ENCODE measurements around the gene HSD11B1L. TPM values are rescaled to one million over a fixed set of nuclear protein-coding genes. Genes with fewer than 3 reads are reported as not detected.
"Not testable (repeated sequence)": the region's sequence is repeated elsewhere in the genome, so short reads cannot be mapped to it uniquely, and the experiment has no call there.

The HSD11B1L gene
- total RNA-seq, 1 donor = 8.1 TPM

DNA sequence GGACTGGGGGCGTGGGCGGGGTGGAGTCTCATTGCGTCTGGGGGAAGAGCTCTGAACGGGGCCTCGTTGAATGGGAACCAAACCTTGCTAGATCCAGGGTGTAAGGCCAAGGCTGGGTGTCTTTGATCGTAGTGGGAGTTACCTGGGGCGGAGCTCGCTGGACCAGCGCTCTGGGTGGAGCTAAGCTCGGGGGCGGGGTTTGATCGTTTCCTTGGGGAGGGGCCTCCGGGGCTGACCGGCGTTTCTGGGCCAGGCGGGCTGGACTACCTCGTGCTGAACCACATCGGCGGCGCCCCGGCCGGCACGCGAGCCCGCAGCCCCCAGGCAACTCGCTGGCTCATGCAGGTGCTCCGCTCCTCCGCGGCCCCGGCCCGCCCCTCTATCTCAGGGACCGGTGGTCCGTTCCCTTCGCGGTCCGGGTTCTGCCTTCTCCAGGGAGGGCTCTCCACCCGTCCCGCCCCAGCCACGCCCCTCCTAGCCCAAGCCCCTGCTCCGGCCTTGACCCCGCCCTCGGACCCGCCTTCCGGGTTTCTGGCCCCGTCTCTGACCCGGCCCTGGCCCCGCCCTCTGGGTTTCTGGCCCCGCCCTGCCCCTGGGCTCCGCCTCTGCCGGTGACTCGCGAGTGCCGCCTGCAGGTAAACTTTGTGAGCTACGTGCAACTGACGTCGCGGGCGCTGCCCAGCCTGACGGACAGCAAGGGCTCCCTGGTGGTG lies 6.0 kb downstream of the HSD11B1L start:
- peak; percentile 81 to 97 (median 97) for DNase-seq (ENCODE audit: low read depth in 2 of 3, low spot score in 2 of 3)

DNA sequence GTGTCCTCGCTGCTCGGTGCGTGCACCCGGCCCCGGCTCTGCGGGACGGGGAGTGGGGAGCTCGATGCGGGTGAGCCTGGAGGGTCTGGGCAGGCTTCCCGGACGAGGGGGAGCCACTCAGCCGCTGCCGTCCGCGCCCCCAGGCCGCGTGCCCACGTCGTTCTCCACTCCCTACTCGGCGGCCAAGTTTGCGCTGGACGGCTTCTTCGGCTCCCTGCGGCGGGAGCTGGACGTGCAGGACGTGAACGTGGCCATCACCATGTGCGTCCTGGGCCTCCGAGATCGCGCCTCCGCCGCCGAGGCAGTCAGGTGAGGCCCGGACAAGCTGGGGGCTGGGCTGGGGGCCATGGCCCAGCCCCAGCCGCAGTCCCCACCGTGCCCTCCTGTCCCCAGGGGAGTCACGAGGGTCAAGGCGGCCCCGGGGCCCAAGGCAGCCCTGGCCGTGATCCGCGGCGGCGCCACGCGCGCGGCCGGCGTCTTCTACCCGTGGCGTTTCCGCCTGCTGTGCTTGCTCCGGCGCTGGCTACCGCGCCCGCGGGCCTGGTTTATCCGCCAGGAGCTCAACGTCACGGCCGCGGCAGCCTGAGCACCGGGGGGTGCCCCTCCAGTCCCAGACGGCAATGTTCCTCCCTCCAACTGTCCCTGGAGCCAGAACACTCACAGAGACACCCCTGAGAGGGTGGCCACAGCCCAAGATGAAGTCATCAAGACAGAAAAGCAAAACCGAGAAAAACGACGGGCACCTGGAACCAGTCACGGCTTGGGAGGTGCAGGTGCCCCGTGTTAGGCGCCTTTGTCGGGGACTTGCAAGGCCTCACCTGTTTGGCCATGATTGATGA lies 6.8 kb downstream of the HSD11B1L start:
- DNase-seq (ENCODE audit: low read depth in 2 of 3, low spot score in 2 of 3) = no peak

DNA sequence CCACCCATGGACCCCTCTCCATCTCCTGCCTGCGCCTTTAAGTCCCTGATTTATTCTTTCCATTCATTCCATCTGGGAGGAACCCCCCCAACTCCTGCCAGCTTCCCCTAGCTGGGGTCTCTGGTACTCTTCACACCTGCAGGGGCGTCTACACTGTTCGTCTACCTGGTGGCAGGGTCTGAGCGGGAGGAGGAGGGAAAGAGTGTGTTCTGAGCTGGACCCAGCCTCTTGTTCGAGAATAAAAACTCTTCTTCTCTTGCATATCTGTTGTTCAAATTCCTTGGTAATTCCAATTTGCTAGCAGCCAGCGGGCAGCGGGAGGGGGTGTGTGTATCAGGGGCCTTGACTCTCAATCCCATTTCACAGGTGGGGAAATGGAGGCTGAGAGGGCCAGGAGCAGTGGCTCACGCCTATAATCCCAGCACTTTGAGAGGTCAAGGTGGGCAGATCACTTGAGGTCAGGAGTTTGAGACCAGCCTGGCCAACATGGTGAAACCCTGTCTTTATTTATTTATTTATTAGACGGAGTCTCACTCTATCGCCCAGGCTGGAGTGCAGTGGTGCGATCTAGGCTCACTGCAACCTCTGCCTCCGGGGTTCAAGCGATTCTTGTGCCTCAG lies 7.5 kb downstream of the HSD11B1L start:
- not testable (repeated sequence) for DNase-seq (ENCODE audit: low read depth in 2 of 3, low spot score in 2 of 3)

DNA sequence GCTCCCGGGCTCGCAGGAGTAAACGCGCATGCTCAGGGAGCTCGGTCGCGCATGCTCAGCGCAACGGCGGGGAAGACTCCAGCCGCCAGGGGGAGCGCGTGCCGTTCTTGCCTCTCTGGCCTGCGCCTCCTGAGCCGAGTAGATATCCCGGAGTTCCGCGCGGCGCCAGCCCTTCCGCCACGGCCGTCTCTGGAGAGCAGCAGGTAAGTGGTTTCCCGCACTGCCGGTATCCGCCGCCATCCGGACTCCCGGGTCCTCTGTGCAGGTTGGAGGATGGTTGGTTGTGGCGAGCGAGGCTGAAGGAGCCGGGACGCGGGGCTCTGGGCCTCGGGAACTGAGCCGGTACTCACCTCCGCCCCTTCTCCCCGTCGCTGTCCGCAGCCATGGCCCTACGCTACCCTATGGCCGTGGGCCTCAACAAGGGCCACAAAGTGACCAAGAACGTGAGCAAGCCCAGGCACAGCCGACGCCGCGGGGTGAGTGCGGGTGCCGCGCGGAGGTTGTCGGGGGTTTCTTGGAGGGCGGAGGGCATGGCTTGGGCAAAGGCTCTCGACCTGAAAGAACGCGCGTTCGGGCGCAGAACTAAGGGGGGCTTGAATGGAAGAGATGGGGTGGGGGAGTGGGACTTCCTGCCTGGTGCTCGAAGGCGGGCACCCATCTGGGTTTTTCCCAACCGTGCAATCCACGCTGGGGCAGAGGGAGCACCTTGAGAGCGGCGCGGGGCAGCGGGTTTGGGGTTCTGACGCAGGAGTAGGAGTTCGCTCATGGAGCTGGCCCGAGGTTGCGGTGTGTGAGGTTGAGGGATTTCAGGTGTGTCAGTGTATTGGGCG lies 9.5 kb downstream of the HSD11B1L start, which contains the start of gene RPL36:
Gene RPL36, plus strand, starts transcription at position 171 of the 830 bp plus-strand sequence. Its CDS starts 213 bp downstream, at position 384.
- peak; percentile 96 to 99 (median 98) for DNase-seq (ENCODE audit: low read depth in 2 of 3, low spot score in 2 of 3)

DNA sequence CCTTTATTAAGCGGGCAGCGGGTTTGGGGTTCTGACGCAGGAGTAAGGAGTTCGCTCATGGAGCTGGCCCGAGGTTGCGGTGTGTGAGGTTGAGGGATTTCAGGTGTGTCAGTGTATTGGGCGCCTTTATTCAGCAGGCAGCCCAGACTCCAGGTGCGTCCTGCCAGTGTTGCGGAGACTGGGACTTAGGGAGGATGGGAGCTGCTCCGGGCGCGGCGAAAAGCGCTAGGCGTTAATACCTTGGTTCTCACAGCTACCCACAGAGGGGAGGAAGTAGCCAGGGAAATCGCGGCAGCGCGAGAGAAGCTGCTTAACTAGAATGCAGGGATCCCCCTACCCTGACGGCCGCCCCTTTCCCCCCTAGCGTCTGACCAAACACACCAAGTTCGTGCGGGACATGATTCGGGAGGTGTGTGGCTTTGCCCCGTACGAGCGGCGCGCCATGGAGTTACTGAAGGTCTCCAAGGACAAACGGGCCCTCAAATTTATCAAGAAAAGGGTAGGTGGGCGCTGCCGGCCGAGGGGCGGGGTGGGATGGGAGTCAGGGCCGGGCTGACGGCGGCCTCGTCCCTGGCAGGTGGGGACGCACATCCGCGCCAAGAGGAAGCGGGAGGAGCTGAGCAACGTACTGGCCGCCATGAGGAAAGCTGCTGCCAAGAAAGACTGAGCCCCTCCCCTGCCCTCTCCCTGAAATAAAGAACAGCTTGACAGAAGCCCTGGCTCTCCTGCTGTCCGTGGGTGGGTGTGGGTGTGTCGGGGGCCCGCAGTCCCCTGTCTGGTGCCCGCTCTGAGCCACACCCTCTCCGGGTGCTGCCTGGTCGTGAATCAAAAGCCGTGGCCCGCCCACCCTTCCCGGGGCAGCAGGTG lies 10.4 kb downstream of the HSD11B1L start:
- DNase-seq (ENCODE audit: low read depth in 2 of 3, low spot score in 2 of 3) = peak in 2 of 3 donors; percentile 26 to 29

DNA sequence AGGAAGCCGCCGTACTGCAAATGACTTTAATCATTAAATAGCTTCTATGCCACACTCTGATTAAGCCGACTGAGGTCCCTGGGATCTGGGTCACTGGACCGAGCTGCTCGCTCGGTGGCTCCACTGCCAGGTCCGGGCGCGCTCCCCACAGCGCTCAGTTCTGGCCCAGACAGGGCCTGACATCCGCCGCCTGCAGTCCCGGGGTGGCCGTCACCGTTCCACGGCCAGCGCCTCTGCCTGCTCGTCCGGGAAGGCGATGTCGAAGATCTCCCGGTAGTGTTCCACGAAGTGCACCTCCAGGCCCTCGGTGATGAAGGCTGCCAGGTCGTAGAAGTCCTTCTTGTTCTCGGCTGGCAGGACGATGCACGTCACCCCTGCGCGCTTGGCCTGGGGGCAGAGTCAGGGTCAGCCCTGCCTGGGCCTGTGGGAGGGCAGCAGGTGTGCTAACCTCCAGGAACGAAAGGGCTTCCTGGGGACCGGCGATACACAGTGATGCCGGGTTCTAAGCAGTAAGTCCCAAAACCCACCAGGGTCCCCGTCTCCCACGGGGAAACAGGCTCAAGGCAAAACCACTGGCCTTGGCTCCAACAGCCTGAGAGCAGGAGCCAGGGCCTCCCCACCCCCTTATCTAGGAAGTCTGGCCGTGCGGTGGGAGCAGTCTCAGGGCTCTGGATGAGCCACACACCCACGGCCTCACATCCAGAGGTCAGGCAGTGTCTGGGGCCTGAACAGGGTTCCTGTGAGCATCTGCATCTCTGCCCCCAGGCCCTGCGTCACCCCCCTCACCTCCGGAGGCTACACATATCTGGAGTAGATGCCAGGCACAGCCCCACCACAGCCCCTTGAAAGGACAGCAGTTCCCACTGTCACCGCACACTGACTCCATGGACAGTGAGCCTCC lies 11.2 kb downstream of the HSD11B1L start:
- no peak for DNase-seq (ENCODE audit: low read depth in 2 of 3, low spot score in 2 of 3)

DNA sequence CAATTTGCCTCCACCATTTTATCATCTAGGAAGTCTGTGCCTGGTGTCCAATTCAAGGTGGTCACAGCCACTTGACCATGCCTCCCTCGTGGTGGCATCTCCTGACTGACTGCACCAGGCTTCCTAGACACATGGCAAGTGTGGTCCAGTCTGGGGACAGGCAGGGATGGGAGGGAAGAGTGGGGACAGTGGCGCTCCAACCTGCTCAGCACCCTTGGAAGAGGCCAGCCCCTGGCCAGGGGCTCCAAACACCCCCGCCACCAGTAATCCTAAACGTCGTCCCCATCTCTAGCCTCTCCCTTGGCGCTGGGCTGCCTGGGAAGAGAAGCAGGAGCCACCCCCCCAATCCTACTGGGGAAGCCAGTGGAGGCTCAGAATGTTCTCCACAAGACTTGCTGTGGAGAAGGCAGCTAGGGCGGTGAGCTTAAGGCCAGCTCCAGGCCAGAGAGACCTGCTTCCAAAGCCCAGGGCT lies 11.9 kb downstream of the HSD11B1L start:
- no peak for DNase-seq (ENCODE audit: low read depth in 2 of 3, low spot score in 2 of 3)

DNA sequence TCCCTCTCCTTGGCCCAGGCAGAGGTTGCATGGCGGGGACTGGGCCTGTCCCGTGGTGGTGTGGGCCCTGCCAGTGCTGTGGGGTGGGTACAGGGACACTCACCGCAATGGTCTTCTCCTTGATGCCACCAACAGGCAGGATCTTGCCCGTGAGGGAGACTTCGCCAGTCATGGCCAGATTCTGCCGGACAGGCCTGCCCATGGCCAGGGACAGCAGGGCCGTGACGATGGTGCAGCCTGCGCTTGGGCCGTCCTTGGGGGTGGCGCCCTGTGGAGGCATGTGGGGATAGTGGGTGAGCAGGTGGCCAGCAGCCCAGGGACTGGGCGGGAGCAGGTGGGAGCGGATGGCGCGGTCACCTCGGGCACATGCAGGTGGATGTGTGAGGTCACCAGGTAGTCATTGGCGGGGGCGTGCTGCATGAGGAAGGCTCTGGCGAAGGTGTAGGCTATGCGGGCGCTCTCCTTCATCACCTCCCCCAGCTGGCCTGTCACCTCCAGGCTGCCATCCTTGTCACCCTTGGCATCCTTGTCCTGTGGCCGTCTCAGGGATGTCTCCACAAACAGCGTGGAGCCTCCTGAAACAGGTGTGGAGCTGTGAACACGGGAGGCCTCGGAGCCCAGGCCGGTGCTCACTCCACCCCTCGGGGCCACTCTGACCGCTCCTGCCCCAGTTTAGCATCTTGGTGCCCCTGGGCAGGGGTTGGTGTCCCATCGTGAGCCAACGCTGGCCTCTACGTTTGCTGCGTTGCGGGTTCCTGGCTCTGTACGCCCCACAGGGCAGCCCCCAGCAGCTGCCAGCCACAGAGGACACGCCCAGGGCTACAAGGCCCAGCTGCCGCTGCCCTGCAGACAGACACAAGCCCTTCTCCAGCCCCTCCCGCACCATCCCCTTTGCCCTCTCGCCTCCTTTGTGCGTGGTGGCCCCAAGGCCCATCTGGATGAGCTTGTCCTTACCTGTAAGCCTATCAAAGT lies 12.7 kb downstream of the HSD11B1L start:
- DNase-seq (ENCODE audit: low read depth in 2 of 3, low spot score in 2 of 3) = no peak

DNA sequence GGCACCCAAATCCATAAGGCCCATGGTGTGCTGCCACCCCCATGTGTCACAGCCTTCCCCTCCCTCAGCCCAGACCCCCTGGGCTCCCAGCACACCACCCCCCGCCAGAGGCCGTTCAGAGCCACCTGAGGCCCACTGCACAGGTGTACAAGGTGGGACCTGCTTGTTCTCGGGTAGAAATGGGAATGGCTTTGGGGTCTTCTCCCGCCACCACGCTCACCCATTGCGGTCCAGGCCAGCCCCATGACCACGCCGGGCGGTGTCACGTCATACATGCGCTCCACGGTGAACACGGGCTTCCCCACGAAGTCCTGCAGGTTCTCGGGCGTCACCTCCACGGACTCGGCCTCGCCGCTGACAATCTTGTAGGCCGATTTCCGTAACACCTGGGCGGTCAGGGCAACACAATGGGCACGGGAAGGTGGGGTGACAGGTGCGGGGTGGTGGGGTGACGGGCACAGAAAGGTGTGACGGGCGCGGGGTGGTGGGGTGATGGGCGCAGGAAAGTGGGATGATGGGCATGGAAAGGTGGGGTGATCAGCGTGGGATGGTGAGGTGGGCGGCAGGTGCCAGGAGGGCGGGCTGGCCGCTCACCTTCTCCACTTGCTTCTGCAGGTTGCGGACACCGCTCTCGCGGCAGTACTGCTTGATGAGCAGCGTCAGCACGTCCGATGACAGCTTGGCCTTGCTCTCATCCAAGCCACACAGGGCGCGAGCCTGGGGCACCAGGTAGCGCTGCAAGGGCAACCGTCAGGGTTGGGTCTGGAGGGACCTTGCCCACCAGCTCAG lies 13.5 kb downstream of the HSD11B1L start:
- DNase-seq (ENCODE audit: low read depth in 2 of 3, low spot score in 2 of 3) = no peak

DNA sequence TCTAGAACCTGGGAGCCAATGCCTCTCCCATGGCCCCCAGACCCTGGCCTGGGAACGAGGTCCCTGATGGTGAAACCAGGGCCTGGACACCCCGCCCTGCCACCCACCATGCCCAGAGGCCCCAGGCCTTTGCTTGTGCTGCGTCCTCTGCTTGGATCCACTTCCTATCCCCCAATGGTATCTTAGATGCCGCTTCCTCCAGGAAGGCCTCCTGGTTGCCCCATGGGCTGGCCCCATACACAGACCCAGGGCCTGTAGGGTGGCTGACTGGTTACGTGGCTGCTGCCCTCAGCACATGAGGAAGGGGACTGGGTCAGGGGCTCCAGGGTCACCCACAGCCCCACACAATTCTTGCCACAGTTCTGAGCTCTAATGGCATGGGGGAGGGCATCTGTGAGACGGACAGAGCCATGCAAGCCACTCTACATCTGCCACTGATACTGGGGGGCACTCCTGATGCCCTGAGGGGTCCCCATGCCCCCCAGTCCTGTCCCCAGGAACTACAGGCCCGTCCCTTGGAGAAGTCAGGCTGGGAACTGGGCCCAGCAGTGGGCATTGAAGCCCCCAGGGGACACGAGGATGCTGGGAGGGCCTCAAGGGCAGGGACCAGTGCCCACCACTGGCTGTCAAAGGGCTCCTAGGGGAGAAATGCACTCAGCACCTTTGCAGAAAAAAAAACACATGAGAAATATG lies 14.3 kb downstream of the HSD11B1L start:
- DNase-seq (ENCODE audit: low read depth in 2 of 3, low spot score in 2 of 3) = no peak

DNA sequence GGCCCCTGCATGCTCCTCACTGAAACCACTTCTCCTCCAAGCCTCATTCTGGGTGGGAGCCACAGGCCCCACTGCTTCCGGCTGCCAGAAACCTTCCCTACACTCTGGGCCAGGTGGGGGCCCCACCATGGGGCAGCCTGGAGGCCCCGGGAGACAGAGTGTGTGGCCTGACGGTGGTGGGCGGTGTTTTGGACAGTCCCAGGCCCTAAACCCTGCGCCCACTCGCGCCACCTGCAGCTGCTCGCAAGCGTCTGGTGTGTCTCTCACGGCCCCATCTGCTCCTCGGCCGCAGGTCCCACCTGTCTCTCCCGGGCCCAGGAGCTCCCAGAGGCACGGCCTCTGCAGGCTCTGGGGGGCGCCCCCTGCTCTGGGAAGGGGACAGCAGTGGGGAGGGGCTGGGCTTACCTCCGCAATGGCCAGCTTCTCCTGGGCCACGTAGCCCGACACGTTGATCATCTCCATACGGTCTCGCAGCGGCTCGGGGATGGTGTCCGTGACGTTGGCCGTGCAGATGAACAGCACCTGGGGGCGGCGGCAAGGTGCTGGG lies 14.9 kb downstream of the HSD11B1L start:
- DNase-seq (ENCODE audit: low read depth in 2 of 3, low spot score in 2 of 3) = no peak

DNA sequence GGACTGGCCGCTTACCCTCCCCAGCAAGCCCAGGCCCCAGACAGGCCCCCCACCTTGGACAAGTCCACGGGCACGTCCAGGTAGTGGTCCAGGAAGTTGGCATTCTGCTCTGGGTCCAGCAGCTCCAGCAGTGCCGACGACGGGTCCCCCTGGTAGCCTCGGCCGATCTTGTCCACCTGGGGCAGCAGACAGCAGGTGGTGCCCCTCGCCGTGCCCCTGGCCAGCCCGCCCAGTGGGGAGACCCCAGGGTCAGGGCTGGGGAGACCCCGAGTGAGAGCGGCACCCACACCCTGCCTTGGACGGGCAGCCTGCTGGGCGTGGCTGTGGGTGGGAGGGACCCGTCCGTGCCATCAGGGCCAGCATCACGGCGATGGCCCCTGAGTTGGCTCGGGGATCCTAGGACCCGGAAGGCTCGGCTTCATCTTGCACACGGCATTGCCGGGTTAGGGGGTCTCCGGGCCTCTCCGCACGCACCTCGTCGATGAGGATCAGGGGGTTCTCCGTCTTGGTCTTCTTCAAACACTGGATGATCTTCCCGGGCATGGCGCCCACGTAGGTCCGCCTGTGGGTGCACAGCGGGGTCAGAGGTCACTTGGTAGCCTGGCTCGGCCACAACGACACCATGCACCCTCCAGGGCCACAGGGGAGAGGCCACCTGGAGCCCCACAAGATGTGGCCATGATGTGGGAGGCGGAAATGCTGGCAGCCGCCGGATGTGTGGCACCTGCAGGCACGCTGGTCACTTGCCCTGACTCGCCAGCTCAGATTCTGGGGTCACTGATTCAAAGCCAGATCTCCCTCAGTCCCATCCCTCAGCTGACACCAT lies 15.6 kb downstream of the HSD11B1L start:
- no peak for DNase-seq (ENCODE audit: low read depth in 2 of 3, low spot score in 2 of 3)

DNA sequence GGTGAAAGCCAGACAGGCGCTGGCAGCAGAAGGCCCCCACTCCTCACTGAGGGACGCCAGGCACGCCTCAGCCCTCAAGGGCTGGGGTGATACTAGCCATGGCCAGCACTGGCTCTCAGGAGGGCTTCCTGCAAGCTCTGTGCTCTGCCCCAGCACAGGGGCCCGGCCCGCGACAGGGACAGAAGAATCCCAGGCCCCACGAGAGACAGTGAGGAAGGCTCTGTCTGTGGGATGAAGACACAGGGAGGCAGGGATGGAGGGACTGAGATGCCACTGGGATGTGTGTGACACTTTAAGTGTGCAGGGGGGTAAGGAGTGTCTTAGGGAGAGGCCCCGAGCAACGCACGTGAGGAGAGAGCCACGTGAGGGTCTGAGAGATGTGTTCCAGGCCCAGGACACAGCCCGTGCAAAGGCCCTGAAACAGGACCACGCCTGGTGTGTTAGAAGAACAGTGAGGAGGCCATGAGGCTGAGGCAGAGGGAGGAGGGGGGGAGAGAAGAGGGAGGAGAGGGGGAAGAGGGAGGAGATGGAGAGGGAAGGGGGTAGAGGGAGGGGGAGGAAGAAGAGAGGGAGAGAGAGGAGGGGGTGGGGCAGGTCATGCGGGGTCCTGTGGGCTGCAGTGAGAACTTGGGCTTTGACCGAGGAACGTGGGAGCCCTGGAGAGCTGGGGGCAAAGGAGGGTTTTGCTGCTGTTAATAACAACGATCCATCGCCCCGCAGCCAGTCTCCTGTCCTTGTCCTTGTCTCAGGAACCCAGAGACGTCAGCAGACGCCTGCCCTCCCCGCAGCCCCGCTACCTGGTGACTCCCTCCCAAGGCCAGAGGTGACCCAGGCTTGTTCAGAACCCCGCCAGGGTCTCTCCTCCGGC lies 16.4 kb downstream of the HSD11B1L start:
- DNase-seq (ENCODE audit: low read depth in 2 of 3, low spot score in 2 of 3) = no peak

All from hematopoietic multipotent progenitor cell (in vitro differentiated cells).